AG09309 (cell line): ENCODE measurements around the gene DFFA.

Source experiments
- DNase-seq: peaks from one replicate; pipeline ENCODE4 v3.0.0-alpha.2; 2010; ENCODE audit warnings: low read depth
- H3K4me3 ChIP-seq: 2 replicates; pipeline ENCODE4 v1.5.1; 2011; ENCODE audit warnings: mild to moderate bottlenecking, low read depth, low read length, moderate library complexity; ENCODE audit not compliant: control insufficient read depth
- CTCF ChIP-seq: IDR thresholded peaks from 2 replicates; pipeline ENCODE4 v1.5.1; 2011; ENCODE audit warnings: mild to moderate bottlenecking, low read depth, low read length, inconsistent platforms; ENCODE audit not compliant: insufficient read depth, control insufficient read depth; ENCODE audit errors: missing control alignments

The DFFA gene

GRCh38 chr1:10440794-10441193 lies 31.5 kb downstream of the DFFA start:
- DNase-seq = no peak
- no peak for TF ChIP-seq CTCF
- H3K4me3 ChIP-seq = no peak overlapping the region

DNA sequence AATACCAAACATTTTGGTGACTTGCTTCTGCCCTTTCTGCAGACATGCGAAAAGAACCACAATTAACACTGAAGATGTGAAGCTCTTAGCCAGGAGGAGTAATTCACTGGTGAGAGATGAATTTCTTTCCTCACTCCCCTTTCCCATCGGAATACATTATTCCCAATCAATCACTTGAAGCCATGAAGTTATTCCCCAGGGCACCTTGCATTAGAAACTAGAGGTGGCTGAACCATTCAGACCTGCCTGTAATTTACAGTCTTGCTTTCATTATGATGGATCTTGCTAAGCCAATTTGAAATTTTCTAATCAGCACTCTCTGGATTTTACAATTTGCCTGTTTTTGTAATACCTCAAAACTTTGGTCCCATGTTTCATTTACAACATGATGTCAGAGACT lies 32.0 kb downstream of the DFFA start:
- no peak for TF ChIP-seq CTCF
- no peak overlapping the region for H3K4me3 ChIP-seq
- DNase-seq = no peak

DNA sequence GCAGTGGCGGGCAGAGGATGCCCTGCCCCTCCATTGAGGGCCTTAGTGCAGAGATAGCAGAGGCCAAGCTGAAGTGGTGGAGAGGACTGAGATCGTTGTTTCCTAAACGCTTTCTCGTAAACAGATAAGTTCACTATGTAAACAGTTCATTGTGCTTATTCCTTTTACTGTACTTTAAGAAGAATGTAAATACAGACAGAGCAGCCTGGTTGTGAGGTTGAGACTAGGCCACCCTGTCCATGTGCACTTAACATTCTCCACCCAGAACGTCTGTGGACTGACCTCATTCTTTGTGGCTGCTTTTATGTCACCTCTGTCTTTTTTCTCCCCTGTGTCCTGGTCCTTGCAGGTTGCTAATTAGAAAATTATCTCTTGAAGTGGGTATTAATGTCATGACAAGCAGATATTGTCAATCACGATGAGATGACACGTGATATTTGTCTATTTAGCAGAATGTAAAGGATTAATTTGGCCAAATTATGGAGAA lies 33.6 kb downstream of the DFFA start:
- DNase-seq = no peak
- H3K4me3 ChIP-seq = no peak overlapping the region
- TF ChIP-seq CTCF = no peak

- no peak for TF ChIP-seq CTCF
- DNase-seq = no peak
Observed at GRCh38 chr1:10437052-10437451, 35.3 kb downstream of the DFFA start.

GRCh38 chr1:10434590-10434989 lies 37.7 kb downstream of the DFFA start:
- no peak for TF ChIP-seq CTCF
- DNase-seq = no peak
- H3K4me3 ChIP-seq = no peak overlapping the region

More at GRCh38 chr1:10437052-10437451, 35.3 kb downstream of the DFFA start:
- no peak overlapping the region for H3K4me3 ChIP-seq

DNA sequence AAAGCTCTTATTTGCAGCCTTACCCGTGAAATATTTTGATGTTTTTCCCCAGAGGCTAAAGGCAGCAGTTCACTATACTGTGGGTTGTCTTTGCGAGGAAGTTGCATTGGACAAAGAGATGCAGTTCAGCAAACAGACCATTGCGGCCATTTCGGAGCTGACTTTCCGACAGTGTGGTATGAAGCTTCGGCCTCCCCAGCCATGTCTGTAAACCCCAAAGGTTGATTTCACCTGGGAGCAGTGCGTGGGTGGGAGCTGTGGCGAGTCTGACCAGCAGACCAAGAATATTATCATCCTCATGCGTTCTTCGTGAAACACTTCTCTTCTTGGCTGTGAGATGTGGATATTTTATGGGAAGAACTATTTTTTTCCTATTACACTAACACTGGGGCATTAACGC lies 38.5 kb downstream of the DFFA start:
- no peak for TF ChIP-seq CTCF
- no peak overlapping the region for H3K4me3 ChIP-seq
- no peak for DNase-seq
